Gastrocnemius medialis (tissue), 4 donors: ENCODE measurements around the gene IRF5. TPM values are rescaled to one million over a fixed set of nuclear protein-coding genes. Genes with fewer than 3 reads are reported as not detected.

Source experiments
- ATAC-seq, 2 donors: fragments of 150-250 bp; one replicate each; pipeline ENCODE4 v1.9.1; 2016
- DNase-seq, 2 donors: peaks; one replicate each; pipeline ENCODE4 v3.0.0-alpha.2; 2019
- H3K27ac ChIP-seq, 4 donors: fragments of 200-600 bp; sonication (generic); 1 replicate in 1 of 4; 2 replicates in 3 of 4; pipeline ENCODE4 v1.5.1; 2016 to 2018; ENCODE audit warnings: mild to moderate bottlenecking in 2 of 4, moderate library complexity in 1 of 4
- H3K27me3 ChIP-seq, 3 donors: fragments of 200-600 bp; sonication (generic) in 2 of 3; 1 replicate in 1 of 3; 2 replicates in 2 of 3; pipeline versions ENCODE4 v1.5.1 to v1.6.0; 2016 to 2019; ENCODE audit warnings: mild to moderate bottlenecking in 1 of 3, moderate library complexity in 1 of 3
- H3K36me3 ChIP-seq, 2 donors: fragments of 200-600 bp; sonication (generic) in 1 of 2; one replicate each; pipeline ENCODE4 v1.5.1; 2017 to 2018
- H3K4me1 ChIP-seq, 2 donors: fragments of 200-600 bp; sonication (generic) in 1 of 2; one replicate each; pipeline ENCODE4 v1.5.1; 2016 to 2017; ENCODE audit warnings: mild to moderate bottlenecking in 2 of 2
- H3K4me3 ChIP-seq, 4 donors: fragments of 200-600 bp; sonication (generic) in 3 of 4; 1 replicate in 1 of 4; 2 replicates in 3 of 4; pipeline ENCODE4 v1.5.1; 2016 to 2019; ENCODE audit warnings: mild to moderate bottlenecking in 2 of 4
- H3K9me3 ChIP-seq, 3 donors: fragments of 200-600 bp; sonication (generic) in 2 of 3; 1 replicate in 1 of 3; 2 replicates in 2 of 3; pipeline ENCODE4 v1.5.1; 2016 to 2019
- POLR2A ChIP-seq, 2 donors: fragments of 450-650 bp; IDR thresholded peaks; one replicate each; pipeline ENCODE4 v1.6.1; 2017; ENCODE audit warnings: antibody characterized with exemption in 2 of 2, mild to moderate bottlenecking in 2 of 2, moderate library complexity in 2 of 2
- in situ Hi-C, 4 donors: fragments of 200-750 bp; cut with MboI; loops; one replicate each; pipeline versions ENCODE4 v1.15.0 to v1.8.0; 2017; ENCODE audit warnings: low sequenced_read_pairs in 4 of 4
- intact Hi-C: fragments of 100-400 bp; cut with DNase I; formaldehyde crosslinking; loops from one replicate; pipeline ENCODE4 v1.15.1; 2023; ENCODE audit warnings: low total_unique reads
- total RNA-seq, 4 donors: library from RNA; depleted of rRNA; stranded (reverse); fragments of >200 nt; gene quantifications; one replicate each; pipeline versions ENCODE4 v1.1.0 to v1.2.3, GENCODE V29; 2016
- TF ChIP-seq, protein P1 (sequence below), 5 experiments: fragments of 450-650 bp in 3 of 5; fragments of 200-600 bp in 2 of 5; sonication (generic) in 2 of 5; IDR thresholded peaks in 4 of 5; conservative IDR thresholded peaks in 1 of 5; 1 replicate in 4 of 5; 2 replicates in 1 of 5; pipeline ENCODE4 v1.5.1; 2016 to 2019; ENCODE audit warnings: antibody characterized with exemption in 5 of 5, mild to moderate bottlenecking in 3 of 5, moderate library complexity in 3 of 5

Gene IRF5
- total RNA-seq, 4 donors from 2014 or later, result 0.27 to 3.8 (median 2.8) TPM

DNA sequence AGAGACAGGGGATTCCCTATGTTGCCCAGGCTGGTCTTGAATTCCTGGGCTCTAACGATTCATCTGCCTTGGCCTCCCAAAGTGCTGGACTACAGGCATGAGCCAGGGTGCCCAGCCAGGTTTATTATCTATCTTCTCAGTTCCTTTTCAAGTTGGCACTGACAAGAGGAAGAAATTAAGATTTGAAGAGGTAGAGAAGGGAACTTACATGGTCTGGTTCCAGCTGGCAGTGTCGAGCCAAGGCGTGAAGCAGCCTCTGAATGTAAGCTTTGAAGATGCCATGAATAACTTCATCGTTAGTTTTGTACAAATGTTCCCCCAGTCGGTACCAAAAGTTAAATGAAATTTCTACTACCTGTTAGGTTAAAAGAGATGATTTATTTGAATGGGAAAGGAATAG is 59.5 kb downstream of the IRF5 start:
- Histone ChIP-seq H3K36me3 (peaks cover 0 to 78% of the 10 kb centered on the region in 2 donors), H3K27me3 (no peaks in the 10 kb centered on the region), H3K4me1 (no peaks in the 10 kb centered on the region), H3K4me3 (no peak overlapping the region), H3K9me3 (no peaks in the 10 kb centered on the region), H3K27ac (no peak overlapping the region)
- in situ Hi-C loops, result no loop called here
- TF ChIP-seq, protein P1, sequence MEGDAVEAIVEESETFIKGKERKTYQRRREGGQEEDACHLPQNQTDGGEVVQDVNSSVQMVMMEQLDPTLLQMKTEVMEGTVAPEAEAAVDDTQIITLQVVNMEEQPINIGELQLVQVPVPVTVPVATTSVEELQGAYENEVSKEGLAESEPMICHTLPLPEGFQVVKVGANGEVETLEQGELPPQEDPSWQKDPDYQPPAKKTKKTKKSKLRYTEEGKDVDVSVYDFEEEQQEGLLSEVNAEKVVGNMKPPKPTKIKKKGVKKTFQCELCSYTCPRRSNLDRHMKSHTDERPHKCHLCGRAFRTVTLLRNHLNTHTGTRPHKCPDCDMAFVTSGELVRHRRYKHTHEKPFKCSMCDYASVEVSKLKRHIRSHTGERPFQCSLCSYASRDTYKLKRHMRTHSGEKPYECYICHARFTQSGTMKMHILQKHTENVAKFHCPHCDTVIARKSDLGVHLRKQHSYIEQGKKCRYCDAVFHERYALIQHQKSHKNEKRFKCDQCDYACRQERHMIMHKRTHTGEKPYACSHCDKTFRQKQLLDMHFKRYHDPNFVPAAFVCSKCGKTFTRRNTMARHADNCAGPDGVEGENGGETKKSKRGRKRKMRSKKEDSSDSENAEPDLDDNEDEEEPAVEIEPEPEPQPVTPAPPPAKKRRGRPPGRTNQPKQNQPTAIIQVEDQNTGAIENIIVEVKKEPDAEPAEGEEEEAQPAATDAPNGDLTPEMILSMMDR (IDR thresholded peaks at IDR 0.05 in 4 of 5, conservative IDR thresholded peaks at IDR 0.05 in 1 of 5), result no peak
- TF ChIP-seq POLR2A (IDR thresholded peaks at IDR 0.05), result no peak
- ATAC-seq (no peak), DNase-seq (no peak)
- intact Hi-C loops, result no loop called here

Other genes with a start within 250 kb of the IRF5 start
- gene CALU, start 198.6 kb upstream of the IRF5 start, total RNA-seq, result 100 to 1,000 TPM in 2 of 4 donors, 10 to 100 TPM in 2; 40.1 to 115 (median 90.6) TPM
- gene OPN1SW, start 162.1 kb upstream of the IRF5 start, total RNA-seq, result not detected
- 10 to 100 TPM in 2 of 4 donors, 1 to 10 TPM in 1, under 1 TPM in 1; 0.61 to 15.8 (median 9.3) TPM for gene CCDC136, start 146.0 kb upstream of the IRF5 start, total RNA-seq
- 1,000 to 10,000 TPM; 1,071 to 4,398 (median 2,381) TPM for gene FLNC, start 107.5 kb upstream of the IRF5 start, total RNA-seq
- gene ATP6V1F, start 75.1 kb upstream of the IRF5 start, total RNA-seq, result 10 to 100 TPM; 79.3 to 99.2 (median 82.3) TPM
- under 1 TPM in 1 of 4 donors, not detected in 3; 0.10 TPM for gene KCP, start 27.2 kb upstream of the IRF5 start, total RNA-seq
- 10 to 100 TPM; 39.1 to 50.9 (median 50.5) TPM for gene TNPO3, start 117.2 kb downstream of the IRF5 start, total RNA-seq
- 1 to 10 TPM; 5.6 to 9.1 (median 7.8) TPM for gene TSPAN33, start 206.8 kb downstream of the IRF5 start, total RNA-seq